GM13977 (cell line): ENCODE data around the gene MYO1F.

Experiments used
- DNase-seq: peaks from one replicate; pipeline ENCODE4 v3.0.0; 2012; ENCODE audit warnings: low spot score
- in situ Hi-C: fragments of 300-500 bp; cut with MboI; formaldehyde crosslinking; loops from one replicate; pipeline ENCODE4 v1.12.0; 2022; ENCODE audit warnings: low sequenced_read_pairs, low pct_unique_long_range_greater_than_20kb, mixed read lengths, inconsistent platforms; ENCODE audit not compliant: unreplicated experiment
- TF ChIP-seq, protein P1 (sequence below): IDR thresholded peaks from 2 replicates; pipeline ENCODE4 v1.5.1; 2012; ENCODE audit warnings: mild to moderate bottlenecking, control low read depth; ENCODE audit not compliant: insufficient read depth; ENCODE audit errors: extremely low read depth, missing control alignments

The MYO1F gene

GRCh38 chr19:8615813-8616596 is 38.8 kb upstream of the MYO1F start:
- TF ChIP-seq, protein P1, sequence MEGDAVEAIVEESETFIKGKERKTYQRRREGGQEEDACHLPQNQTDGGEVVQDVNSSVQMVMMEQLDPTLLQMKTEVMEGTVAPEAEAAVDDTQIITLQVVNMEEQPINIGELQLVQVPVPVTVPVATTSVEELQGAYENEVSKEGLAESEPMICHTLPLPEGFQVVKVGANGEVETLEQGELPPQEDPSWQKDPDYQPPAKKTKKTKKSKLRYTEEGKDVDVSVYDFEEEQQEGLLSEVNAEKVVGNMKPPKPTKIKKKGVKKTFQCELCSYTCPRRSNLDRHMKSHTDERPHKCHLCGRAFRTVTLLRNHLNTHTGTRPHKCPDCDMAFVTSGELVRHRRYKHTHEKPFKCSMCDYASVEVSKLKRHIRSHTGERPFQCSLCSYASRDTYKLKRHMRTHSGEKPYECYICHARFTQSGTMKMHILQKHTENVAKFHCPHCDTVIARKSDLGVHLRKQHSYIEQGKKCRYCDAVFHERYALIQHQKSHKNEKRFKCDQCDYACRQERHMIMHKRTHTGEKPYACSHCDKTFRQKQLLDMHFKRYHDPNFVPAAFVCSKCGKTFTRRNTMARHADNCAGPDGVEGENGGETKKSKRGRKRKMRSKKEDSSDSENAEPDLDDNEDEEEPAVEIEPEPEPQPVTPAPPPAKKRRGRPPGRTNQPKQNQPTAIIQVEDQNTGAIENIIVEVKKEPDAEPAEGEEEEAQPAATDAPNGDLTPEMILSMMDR = peak; percentile 77
- peak; percentile 64 for DNase-seq
- in situ Hi-C loops = no loop called here

- no peak for DNase-seq
- TF ChIP-seq, protein P1 = no peak
- in situ Hi-C loops = no loop called here
Observed at GRCh38 chr19:8615024-8615423, 37.8 kb upstream of the MYO1F start.

DNA sequence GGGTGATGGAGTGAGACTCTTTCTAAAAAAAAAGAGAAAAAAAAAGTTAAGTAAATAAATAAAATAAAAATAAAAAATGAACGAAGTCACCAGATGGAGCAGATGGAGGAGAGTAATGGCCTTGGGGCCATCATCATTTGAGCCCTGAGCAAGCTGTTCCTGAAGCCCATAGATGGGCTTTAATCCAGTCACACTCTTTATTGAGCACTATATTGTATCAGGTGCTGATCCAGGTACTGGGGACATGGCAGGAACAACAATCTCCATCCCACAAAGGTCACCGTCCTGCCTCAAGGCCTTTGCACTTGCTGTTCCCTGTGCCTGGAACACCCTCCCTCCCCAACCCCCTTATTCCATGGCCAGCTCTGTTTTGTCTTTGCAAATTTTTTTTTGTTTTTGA is 37.2 kb upstream of the MYO1F start:
- no peak for DNase-seq
- TF ChIP-seq, protein P1 = no peak
- in situ Hi-C loops = no loop called here

GRCh38 chr19:8612807-8613171 is 35.5 kb upstream of the MYO1F start:
- TF ChIP-seq, protein P1 = no peak
- in situ Hi-C loops = no loop called here
- DNase-seq = no peak

GRCh38 chr19:8611877-8612806 is 34.9 kb upstream of the MYO1F start:
- DNase-seq = peak; percentile 58
- TF ChIP-seq, protein P1 = no peak
- in situ Hi-C loops = no loop called here

GRCh38 chr19:8611391-8611876 is 34.2 kb upstream of the MYO1F start:
- in situ Hi-C loops = no loop called here
- TF ChIP-seq, protein P1 = no peak
- no peak for DNase-seq
